Dendritic cell treated with granulocyte-macrophage colony-stimulating factor and Interleukin-4, amounts not matched to agents 40 ng/mL and 50 ng/mL, for 4 days (primary cell): Measurements from ENCODE around the gene HTR3E.
A peak's percentile ranks its signal among the peaks of the same experiment; 100 is the strongest.

ENCODE experiments used
- H3K27ac Mint-ChIP-seq: one replicate; pipeline ENCODE4 v1.8.0; 2022; ENCODE audit warnings: mild to moderate bottlenecking, mixed read lengths
- H3K27me3 Mint-ChIP-seq: one replicate; pipeline ENCODE4 v1.8.0; 2022; ENCODE audit warnings: mild to moderate bottlenecking, mixed read lengths
- H3K36me3 Mint-ChIP-seq: one replicate; pipeline ENCODE4 v1.8.0; 2022; ENCODE audit warnings: low read depth, mixed read lengths
- H3K4me1 Mint-ChIP-seq: one replicate; pipeline ENCODE4 v1.8.0; 2022; ENCODE audit warnings: low read depth, mixed read lengths
- H3K4me3 Mint-ChIP-seq: one replicate; pipeline ENCODE4 v1.8.0; 2022; ENCODE audit warnings: mild to moderate bottlenecking, moderate library complexity, mixed read lengths
- H3K9me3 Mint-ChIP-seq: one replicate; pipeline ENCODE4 v1.8.0; 2022; ENCODE audit warnings: mixed read lengths
- intact Hi-C: fragments of 100-400 bp; cut with micrococcal nuclease; formaldehyde crosslinking; loops from one replicate; pipeline ENCODE4 v1.15.0; 2022

The HTR3E gene

GRCh38 chr3:184154885-184155643 is 58.2 kb downstream of the HTR3E start, which contains the start of gene DVL3:
Gene DVL3, plus strand, starts transcription at chr3:184155377. Its CDS starts 259 bp downstream, at chr3:184155636.
- intact Hi-C loops, result loop anchor here (1.0 kb wide), 1 partner anchor 20 kb away; the partner anchor contains the start of gene EIF2B5
- Mint-ChIP-seq H3K4me3 (peak within 1 kb of the TSS; percentile 96), H3K4me1 (peaks cover 40% of the 10 kb centered on the region), H3K36me3 (peaks cover 10% of the 10 kb centered on the region), H3K27me3 (no peaks in the 10 kb centered on the region), H3K27ac (peak within 1 kb of the TSS; percentile 87), H3K9me3 (no peaks in the 10 kb centered on the region)

GRCh38 chr3:184155644-184156521 is 59.0 kb downstream of the HTR3E start:
- intact Hi-C loops, result loop anchor here (1.0 kb wide), 1 partner anchor 21 kb away; the partner anchor contains the start of gene EIF2B5
- H3K27me3 Mint-ChIP-seq, result no peaks in the 10 kb centered on the region
- peak overlapping the region; percentile 87 for H3K27ac Mint-ChIP-seq
- H3K36me3 Mint-ChIP-seq, result peaks cover 18% of the 10 kb centered on the region
- no peaks in the 10 kb centered on the region for H3K9me3 Mint-ChIP-seq
- peak overlapping the region; percentile 96 for H3K4me3 Mint-ChIP-seq
- peaks cover 48% of the 10 kb centered on the region for H3K4me1 Mint-ChIP-seq

GRCh38 chr3:184156522-184156955 is 59.7 kb downstream of the HTR3E start:
- intact Hi-C loops, result no loop called here

More at GRCh38 chr3:184156522-184156955, 59.7 kb downstream of the HTR3E start:
- H3K4me3 Mint-ChIP-seq, result peak overlapping the region; percentile 96
- peaks cover 25% of the 10 kb centered on the region for H3K36me3 Mint-ChIP-seq
- no peaks in the 10 kb centered on the region for H3K27me3 Mint-ChIP-seq
- peaks cover 55% of the 10 kb centered on the region for H3K4me1 Mint-ChIP-seq
- no peaks in the 10 kb centered on the region for H3K9me3 Mint-ChIP-seq
- H3K27ac Mint-ChIP-seq, result peak overlapping the region; percentile 87
